Renal pelvis (tissue), 4 donors: Measurements from ENCODE around the gene ITGA2. TPM values are rescaled to one million over a fixed set of nuclear protein-coding genes. Genes with fewer than 3 reads are reported as not detected.

ENCODE experiments used
- DNase-seq: peaks from one replicate; pipeline ENCODE4 v3.0.0-alpha.2; 2013
- polyA plus RNA-seq, 3 donors: library from polyadenylated mRNA; unstranded; fragments of 120-200 nt; gene quantifications; one replicate each; pipeline ENCODE4 v1.2.1, GENCODE V29; 2013; ENCODE audit not compliant: insufficient read length in 3 of 3

The ITGA2 gene
- polyA plus RNA-seq, 3 donors: 22.8 to 32.2 (median 23.9) TPM

GRCh38 chr5:52983731-52984636 lies 5.2 kb upstream of the ITGA2 start:
- no peak for DNase-seq

GRCh38 chr5:52985306-52985705 lies 3.8 kb upstream of the ITGA2 start:
- DNase-seq: no peak

- DNase-seq: no peak
Measured at GRCh38 chr5:52987711-52988331, 1.3 kb upstream of the ITGA2 start.

GRCh38 chr5:52988335-52989024 lies 672 bp upstream of the ITGA2 start:
- DNase-seq: no peak

GRCh38 chr5:52989781-52990527 lies 802 bp downstream of the ITGA2 start:
- DNase-seq: peak; percentile 43

GRCh38 chr5:52990528-52990925 lies 1.4 kb downstream of the ITGA2 start:
- DNase-seq: no peak

GRCh38 chr5:52993367-52993766 lies 4.2 kb downstream of the ITGA2 start:
- no peak for DNase-seq

GRCh38 chr5:52994266-52994665 lies 5.1 kb downstream of the ITGA2 start:
- DNase-seq: no peak

- DNase-seq: no peak
Measured at GRCh38 chr5:52995095-52995494, 5.9 kb downstream of the ITGA2 start.

- no peak for DNase-seq
Measured at GRCh38 chr5:52995914-52996313, 6.8 kb downstream of the ITGA2 start.

- no peak for DNase-seq
Measured at GRCh38 chr5:52996979-52997378, 7.8 kb downstream of the ITGA2 start.

- DNase-seq: no peak
Measured at GRCh38 chr5:52997424-52997823, 8.3 kb downstream of the ITGA2 start.

- DNase-seq: no peak
Measured at GRCh38 chr5:52998552-52999313, 9.6 kb downstream of the ITGA2 start.

- no peak for DNase-seq
Measured at GRCh38 chr5:52999344-52999949, 10.3 kb downstream of the ITGA2 start.

GRCh38 chr5:53001541-53001940 lies 12.4 kb downstream of the ITGA2 start:
- no peak for DNase-seq

GRCh38 chr5:53002491-53002890 lies 13.3 kb downstream of the ITGA2 start:
- no peak for DNase-seq

GRCh38 chr5:53003144-53003543 lies 14.0 kb downstream of the ITGA2 start:
- no peak for DNase-seq

GRCh38 chr5:53006911-53007890 lies 18.0 kb downstream of the ITGA2 start:
- no peak for DNase-seq

GRCh38 chr5:53008751-53009150 lies 19.6 kb downstream of the ITGA2 start:
- no peak for DNase-seq

- DNase-seq: no peak
Measured at GRCh38 chr5:53009816-53010215, 20.7 kb downstream of the ITGA2 start.
